ENCODE measurements around the gene DIAPH1. TPM values are rescaled to one million over a fixed set of nuclear protein-coding genes. Genes with fewer than 3 reads are reported as not detected.

Gene DIAPH1
- total RNA-seq, 2 donors from 2014 or later, result 34.8 to 57.7 TPM

DNA sequence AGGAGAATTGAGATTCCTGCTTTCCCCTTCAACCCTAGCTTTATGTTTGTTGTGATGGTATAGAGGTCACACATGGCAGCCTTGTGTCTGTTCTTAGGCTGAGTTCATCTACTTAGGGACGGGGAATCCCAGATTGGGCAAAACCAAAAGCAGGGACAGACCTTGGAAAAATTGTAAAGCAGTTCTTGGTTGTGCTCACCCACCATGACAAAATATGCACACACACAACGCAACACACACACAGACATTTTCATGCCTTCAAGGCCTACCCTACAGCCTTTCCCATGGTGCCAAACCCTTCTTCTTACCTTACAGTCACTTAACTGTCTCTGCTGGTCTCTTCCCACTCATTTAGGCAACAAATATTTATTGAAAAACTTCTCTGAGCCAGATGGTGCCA is 115.1 kb downstream of the DIAPH1 start:
- Histone ChIP-seq H3K4me1 (replicated peaks) (no peaks in the 10 kb centered on the region), H3K9me3 (no peaks in the 10 kb centered on the region), H3K4me3 (no peak overlapping the region), H3K27ac (no peak overlapping the region), H3K36me3 (no peaks in the 10 kb centered on the region), H3K27me3 (replicated peaks; ENCODE audit: insufficient read depth) (no peaks in the 10 kb centered on the region)
- 100% methylated on average over 2 of the region's 2 CpGs for WGBS
- intact Hi-C loops (cut with DNase I), result no loop called here
- no peak for TF ChIP-seq POLR2AphosphoS5 (IDR thresholded peaks at IDR 0.05)
- no peak for TF ChIP-seq POLR2A (IDR thresholded peaks at IDR 0.05)
- TF ChIP-seq, protein P1, sequence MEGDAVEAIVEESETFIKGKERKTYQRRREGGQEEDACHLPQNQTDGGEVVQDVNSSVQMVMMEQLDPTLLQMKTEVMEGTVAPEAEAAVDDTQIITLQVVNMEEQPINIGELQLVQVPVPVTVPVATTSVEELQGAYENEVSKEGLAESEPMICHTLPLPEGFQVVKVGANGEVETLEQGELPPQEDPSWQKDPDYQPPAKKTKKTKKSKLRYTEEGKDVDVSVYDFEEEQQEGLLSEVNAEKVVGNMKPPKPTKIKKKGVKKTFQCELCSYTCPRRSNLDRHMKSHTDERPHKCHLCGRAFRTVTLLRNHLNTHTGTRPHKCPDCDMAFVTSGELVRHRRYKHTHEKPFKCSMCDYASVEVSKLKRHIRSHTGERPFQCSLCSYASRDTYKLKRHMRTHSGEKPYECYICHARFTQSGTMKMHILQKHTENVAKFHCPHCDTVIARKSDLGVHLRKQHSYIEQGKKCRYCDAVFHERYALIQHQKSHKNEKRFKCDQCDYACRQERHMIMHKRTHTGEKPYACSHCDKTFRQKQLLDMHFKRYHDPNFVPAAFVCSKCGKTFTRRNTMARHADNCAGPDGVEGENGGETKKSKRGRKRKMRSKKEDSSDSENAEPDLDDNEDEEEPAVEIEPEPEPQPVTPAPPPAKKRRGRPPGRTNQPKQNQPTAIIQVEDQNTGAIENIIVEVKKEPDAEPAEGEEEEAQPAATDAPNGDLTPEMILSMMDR (IDR thresholded peaks at IDR 0.05), result no peak
- no peak for DNase-seq (ENCODE audit: low spot score)

DNA sequence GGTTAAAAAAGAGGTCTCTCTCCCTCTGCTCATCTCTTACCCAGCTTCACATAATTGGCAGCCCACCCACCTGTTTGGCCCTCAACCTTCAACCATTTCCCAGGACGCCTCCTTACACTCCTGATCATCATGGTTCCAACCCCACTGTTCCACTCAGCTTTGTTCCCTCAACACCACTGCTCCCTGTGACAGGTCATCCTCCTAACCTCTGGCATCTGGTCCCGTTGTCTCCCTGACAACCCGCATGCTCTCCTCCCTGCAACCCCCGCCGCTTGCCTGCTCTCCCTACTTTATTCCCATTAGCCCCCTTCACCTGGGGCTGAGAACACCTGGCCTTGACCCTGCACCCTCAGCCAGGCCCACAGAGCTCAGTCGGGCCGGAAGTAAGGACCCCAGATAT is 117.0 kb downstream of the DIAPH1 start:
- H3K27me3 ChIP-seq (replicated peaks; ENCODE audit: insufficient read depth), result no peaks in the 10 kb centered on the region
- intact Hi-C loops (cut with DNase I), result no loop called here

DNA sequence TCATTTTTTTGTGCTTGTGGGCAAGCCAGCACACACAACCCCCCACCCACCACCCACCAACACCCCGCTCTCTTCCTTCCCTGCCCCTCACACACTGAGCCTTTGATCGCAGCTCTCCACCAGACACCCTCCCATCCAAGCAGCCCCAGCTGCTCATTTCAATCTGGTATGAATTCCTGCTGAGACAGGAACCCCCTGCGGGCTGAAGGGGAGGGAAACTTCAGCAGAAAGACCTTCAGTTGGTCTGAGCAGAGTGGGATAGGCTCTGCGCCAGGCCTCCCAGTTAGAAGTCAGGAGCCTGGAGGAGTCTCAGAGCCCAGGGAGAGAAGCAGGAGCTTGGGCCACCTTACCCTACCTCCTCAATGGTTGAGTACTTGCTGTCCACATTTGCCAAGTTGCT is 122.8 kb downstream of the DIAPH1 start:
- no peaks in the 10 kb centered on the region for H3K27me3 ChIP-seq (replicated peaks; ENCODE audit: insufficient read depth)
- no peak for DNase-seq (ENCODE audit: low spot score)
- intact Hi-C loops (cut with DNase I), result no loop called here
- no peaks in the 10 kb centered on the region for H3K36me3 ChIP-seq
- no peak overlapping the region for H3K27ac ChIP-seq
- no peak overlapping the region for H3K4me3 ChIP-seq
- no peaks in the 10 kb centered on the region for H3K9me3 ChIP-seq
- H3K4me1 ChIP-seq (replicated peaks), result no peaks in the 10 kb centered on the region
- 54% methylated on average over 4 of the region's 4 CpGs for WGBS
- TF ChIP-seq, protein P1 (IDR thresholded peaks at IDR 0.05), result no peak
- no peak for TF ChIP-seq POLR2A (IDR thresholded peaks at IDR 0.05)
- no peak for TF ChIP-seq POLR2AphosphoS5 (IDR thresholded peaks at IDR 0.05)

More for the DNA sequence above, 117.0 kb downstream of the DIAPH1 start:
- TF ChIP-seq, protein P1 (IDR thresholded peaks at IDR 0.05), result no peak
- TF ChIP-seq POLR2A (IDR thresholded peaks at IDR 0.05) (no peak), POLR2AphosphoS5 (IDR thresholded peaks at IDR 0.05) (no peak)
- 73% methylated on average over 7 of the region's 7 CpGs for WGBS
- no peaks in the 10 kb centered on the region for H3K4me1 ChIP-seq (replicated peaks)
- no peak overlapping the region for H3K27ac ChIP-seq
- no peaks in the 10 kb centered on the region for H3K36me3 ChIP-seq
- no peak overlapping the region for H3K4me3 ChIP-seq
- DNase-seq (ENCODE audit: low spot score), result no peak
- no peaks in the 10 kb centered on the region for H3K9me3 ChIP-seq

DNA sequence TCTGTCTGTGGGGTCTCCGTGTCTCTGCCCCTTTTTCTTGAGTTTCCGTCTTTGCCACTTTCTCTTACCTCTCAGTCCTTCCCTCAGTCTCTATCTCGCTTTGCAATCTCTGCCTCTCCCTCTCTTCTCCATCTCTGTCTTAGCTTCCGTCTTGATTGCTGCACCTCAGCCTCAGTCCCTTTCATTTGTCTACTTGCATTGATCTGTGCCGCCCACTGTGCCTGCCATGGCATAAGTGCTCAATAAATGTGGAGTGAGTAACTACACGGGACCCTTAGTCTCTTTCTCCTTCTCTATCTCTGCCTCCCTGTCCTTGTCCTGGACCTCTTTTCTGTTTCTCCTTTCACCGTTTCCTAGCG is 123.4 kb downstream of the DIAPH1 start:
- no peak overlapping the region for H3K4me3 ChIP-seq

More for the DNA sequence above, 123.4 kb downstream of the DIAPH1 start:
- WGBS, result 67% methylated on average over 8 of the region's 8 CpGs
- no peaks in the 10 kb centered on the region for H3K27me3 ChIP-seq (replicated peaks; ENCODE audit: insufficient read depth)
- no peaks in the 10 kb centered on the region for H3K9me3 ChIP-seq
- no peaks in the 10 kb centered on the region for H3K36me3 ChIP-seq
- H3K4me1 ChIP-seq (replicated peaks), result no peaks in the 10 kb centered on the region
- no peak for DNase-seq (ENCODE audit: low spot score)
- intact Hi-C loops (cut with DNase I), result no loop called here
- H3K27ac ChIP-seq, result no peak overlapping the region
- TF ChIP-seq, protein P1 (IDR thresholded peaks at IDR 0.05), result no peak
- TF ChIP-seq POLR2A (IDR thresholded peaks at IDR 0.05) (no peak), POLR2AphosphoS5 (IDR thresholded peaks at IDR 0.05) (no peak)

Measured in prostate gland (tissue), 2 donors.